Neural progenitor cell (in vitro differentiated cells): ENCODE data around the gene PCNX3. TPM values are rescaled to one million over a fixed set of nuclear protein-coding genes. Genes with fewer than 3 reads are reported as not detected.

Experiments used
- DNase-seq: peaks from one replicate; pipeline ENCODE4 v3.0.0-alpha.2; 2016; ENCODE audit warnings: low spot score
- H2AFZ ChIP-seq: fragments of 200-600 bp; sonication (generic); replicated peaks from 2 replicates; pipeline ENCODE4 v1.6.1; 2016; ENCODE audit warnings: antibody characterized with exemption
- H3F3A ChIP-seq: fragments of 200-600 bp; sonication (generic); 2 replicates; pipeline ENCODE4 v1.6.1; 2016; ENCODE audit warnings: antibody characterized with exemption, low read depth
- H3K27ac ChIP-seq: fragments of 200-600 bp; sonication (generic); 2 replicates; pipeline ENCODE4 v1.5.1; 2016; ENCODE audit warnings: mild to moderate bottlenecking
- H3K27me3 ChIP-seq: fragments of 200-600 bp; sonication (generic); 2 replicates; pipeline ENCODE4 v1.6.1; 2016; ENCODE audit warnings: mild to moderate bottlenecking, moderate library complexity
- H3K36me3 ChIP-seq: fragments of 200-600 bp; sonication (generic); 2 replicates; pipeline ENCODE4 v1.5.1; 2016
- H3K4me1 ChIP-seq: fragments of 200-600 bp; sonication (generic); 2 replicates; pipeline ENCODE4 v1.6.1; 2016; ENCODE audit warnings: mixed run types
- H3K4me2 ChIP-seq: fragments of 200-600 bp; sonication (generic); 2 replicates; pipeline ENCODE4 v1.6.1; 2016
- H3K4me3 ChIP-seq: fragments of 200-600 bp; sonication (generic); 2 replicates; pipeline ENCODE4 v1.5.1; 2016
- H3K79me2 ChIP-seq: fragments of 200-600 bp; sonication (generic); 2 replicates; pipeline ENCODE4 v1.6.1; 2016; ENCODE audit warnings: low read depth
- H3K9ac ChIP-seq: fragments of 200-600 bp; sonication (generic); 2 replicates; pipeline ENCODE4 v1.6.1; 2016
- H3K9me3 ChIP-seq: fragments of 200-600 bp; sonication (generic); 2 replicates; pipeline ENCODE4 v1.5.1; 2016; ENCODE audit warnings: low read depth
- H4K20me1 ChIP-seq: fragments of 200-600 bp; sonication (generic); 2 replicates; pipeline ENCODE4 v1.6.1; 2016; ENCODE audit warnings: low read depth
- H3K27ac Mint-ChIP-seq: 3 replicates; pipeline ENCODE4 v1.8.0; 2021; ENCODE audit warnings: mixed read lengths
- H3K27me3 Mint-ChIP-seq: 2 replicates; pipeline ENCODE4 v1.8.0; 2022; ENCODE audit warnings: low read depth, mild to moderate bottlenecking, inconsistent platforms, moderate library complexity, mixed read lengths; ENCODE audit not compliant: insufficient read depth
- H3K36me3 Mint-ChIP-seq: 3 replicates; pipeline ENCODE4 v1.8.0; 2021; ENCODE audit warnings: mixed read lengths
- H3K4me1 Mint-ChIP-seq: 3 replicates; pipeline ENCODE4 v1.8.0; 2021; ENCODE audit warnings: mixed read lengths
- H3K4me3 Mint-ChIP-seq: 3 replicates; pipeline ENCODE4 v1.8.0; 2021; ENCODE audit warnings: mild to moderate bottlenecking, moderate library complexity, mixed read lengths
- H3K9me3 Mint-ChIP-seq: 3 replicates; pipeline ENCODE4 v1.8.0; 2020; ENCODE audit warnings: mixed read lengths
- CTCF ChIP-seq: fragments of 200-600 bp; sonication (generic); IDR thresholded peaks from 2 replicates; pipeline ENCODE4 v1.5.1; 2017; ENCODE audit warnings: antibody characterized with exemption, mild to moderate bottlenecking
- EZH2 ChIP-seq: fragments of 200-600 bp; sonication (generic); IDR thresholded peaks from 2 replicates; pipeline ENCODE4 v1.6.1; 2017; ENCODE audit warnings: antibody characterized with exemption, mild to moderate bottlenecking, moderate library complexity
- EZH2phosphoT487 ChIP-seq: fragments of 200-600 bp; sonication (generic); IDR thresholded peaks from 2 replicates; pipeline ENCODE4 v1.6.1; 2017; ENCODE audit warnings: antibody characterized with exemption
- total RNA-seq: library from RNA; depleted of rRNA; stranded (reverse); fragments of >200 nt; gene quantifications from 2 replicates; pipeline ENCODE4 v1.2.3, GENCODE V29; 2015; ENCODE audit warnings: low replicate concordance

PCNX3 gene
- total RNA-seq, 1 donor from 2014 or later: 6.6 TPM

GRCh38 chr11:65653229-65654225 lies 38.0 kb downstream of the PCNX3 start:
- H3K4me1 Mint-ChIP-seq: peaks cover 31% of the 10 kb centered on the region
- peak overlapping the region; percentile 95 for H3K27ac Mint-ChIP-seq
- H3K9me3 ChIP-seq: no peaks in the 10 kb centered on the region
- H3K27ac ChIP-seq: peak overlapping the region; percentile 69
- H3K79me2 ChIP-seq: no peaks in the 10 kb centered on the region
- H2AFZ ChIP-seq: peak overlapping the region; percentile 50
- peaks cover 2% of the 10 kb centered on the region for H3K27me3 Mint-ChIP-seq
- peak overlapping the region; percentile 87 for H3K4me3 Mint-ChIP-seq
- peaks cover 13% of the 10 kb centered on the region for H4K20me1 ChIP-seq
- H3K9me3 Mint-ChIP-seq: no peaks in the 10 kb centered on the region
- TF ChIP-seq CTCF: no peak
- TF ChIP-seq EZH2: no peak
- TF ChIP-seq EZH2phosphoT487: no peak
- H3F3A ChIP-seq: peaks cover 32% of the 10 kb centered on the region
- H3K9ac ChIP-seq: no peak overlapping the region
- no peaks in the 10 kb centered on the region for H3K36me3 ChIP-seq
- DNase-seq: no peak
- peak overlapping the region; percentile 48 for H3K4me3 ChIP-seq
- peak overlapping the region; percentile 75 for H3K4me2 ChIP-seq
- H3K27me3 ChIP-seq: peaks cover under 1% of the 10 kb centered on the region
- H3K4me1 ChIP-seq: peaks cover 11% of the 10 kb centered on the region
- peaks cover 31% of the 10 kb centered on the region for H3K36me3 Mint-ChIP-seq

GRCh38 chr11:65654375-65655349 lies 39.1 kb downstream of the PCNX3 start:
- H3K4me1 ChIP-seq: peaks cover 11% of the 10 kb centered on the region
- H3K27ac ChIP-seq: no peak overlapping the region
- H3K4me2 ChIP-seq: no peak overlapping the region
- Mint-ChIP-seq H3K36me3 (peaks cover 39% of the 10 kb centered on the region), H3K27ac (no peak overlapping the region), H3K27me3 (peaks cover 3% of the 10 kb centered on the region), H3K4me1 (peaks cover 31% of the 10 kb centered on the region), H3K9me3 (no peaks in the 10 kb centered on the region), H3K4me3 (no peak overlapping the region)
- peaks cover 36% of the 10 kb centered on the region for H3F3A ChIP-seq
- no peak overlapping the region for H3K4me3 ChIP-seq
- no peaks in the 10 kb centered on the region for H3K27me3 ChIP-seq
- H4K20me1 ChIP-seq: peaks cover 13% of the 10 kb centered on the region
- no peaks in the 10 kb centered on the region for H3K36me3 ChIP-seq
- DNase-seq: no peak
- no peak for TF ChIP-seq CTCF
- no peak for TF ChIP-seq EZH2phosphoT487
- TF ChIP-seq EZH2: no peak
- H3K79me2 ChIP-seq: no peaks in the 10 kb centered on the region
- no peak overlapping the region for H3K9ac ChIP-seq
- no peaks in the 10 kb centered on the region for H3K9me3 ChIP-seq
- no peak overlapping the region for H2AFZ ChIP-seq

- Mint-ChIP-seq H3K27ac (no peak overlapping the region), H3K36me3 (peaks cover 42% of the 10 kb centered on the region)
- DNase-seq: no peak
Measured at GRCh38 chr11:65655570-65656332, 40.2 kb downstream of the PCNX3 start.

More at GRCh38 chr11:65655570-65656332, 40.2 kb downstream of the PCNX3 start:
- peaks cover 36% of the 10 kb centered on the region for H3F3A ChIP-seq
- Mint-ChIP-seq H3K27me3 (peaks cover 3% of the 10 kb centered on the region), H3K4me3 (no peak overlapping the region), H3K9me3 (no peaks in the 10 kb centered on the region), H3K4me1 (peaks cover 29% of the 10 kb centered on the region)
- no peaks in the 10 kb centered on the region for H3K79me2 ChIP-seq
- no peak for TF ChIP-seq CTCF
- TF ChIP-seq EZH2: no peak
- TF ChIP-seq EZH2phosphoT487: no peak
- H3K36me3 ChIP-seq: no peaks in the 10 kb centered on the region
- H3K4me3 ChIP-seq: no peak overlapping the region
- H3K27me3 ChIP-seq: no peaks in the 10 kb centered on the region
- H3K9me3 ChIP-seq: no peaks in the 10 kb centered on the region
- peaks cover 13% of the 10 kb centered on the region for H4K20me1 ChIP-seq
- no peak overlapping the region for H3K4me2 ChIP-seq
- H3K4me1 ChIP-seq: peaks cover 11% of the 10 kb centered on the region
- no peak overlapping the region for H2AFZ ChIP-seq
- H3K9ac ChIP-seq: no peak overlapping the region
- no peak overlapping the region for H3K27ac ChIP-seq
